Measurements from ENCODE around the gene ZEB1. TPM values are rescaled to one million over a fixed set of nuclear protein-coding genes. Genes with fewer than 3 reads are reported as not detected.

The ZEB1 gene
- total RNA-seq, 1 donor from 2014 or later: 86.7 TPM

GRCh38 chr10:31466313-31466712 is 147.3 kb downstream of the ZEB1 start:
- DNase-seq: no peak
- intact Hi-C loops (cut with micrococcal nuclease): no loop called here
- ATAC-seq: no peak

DNA sequence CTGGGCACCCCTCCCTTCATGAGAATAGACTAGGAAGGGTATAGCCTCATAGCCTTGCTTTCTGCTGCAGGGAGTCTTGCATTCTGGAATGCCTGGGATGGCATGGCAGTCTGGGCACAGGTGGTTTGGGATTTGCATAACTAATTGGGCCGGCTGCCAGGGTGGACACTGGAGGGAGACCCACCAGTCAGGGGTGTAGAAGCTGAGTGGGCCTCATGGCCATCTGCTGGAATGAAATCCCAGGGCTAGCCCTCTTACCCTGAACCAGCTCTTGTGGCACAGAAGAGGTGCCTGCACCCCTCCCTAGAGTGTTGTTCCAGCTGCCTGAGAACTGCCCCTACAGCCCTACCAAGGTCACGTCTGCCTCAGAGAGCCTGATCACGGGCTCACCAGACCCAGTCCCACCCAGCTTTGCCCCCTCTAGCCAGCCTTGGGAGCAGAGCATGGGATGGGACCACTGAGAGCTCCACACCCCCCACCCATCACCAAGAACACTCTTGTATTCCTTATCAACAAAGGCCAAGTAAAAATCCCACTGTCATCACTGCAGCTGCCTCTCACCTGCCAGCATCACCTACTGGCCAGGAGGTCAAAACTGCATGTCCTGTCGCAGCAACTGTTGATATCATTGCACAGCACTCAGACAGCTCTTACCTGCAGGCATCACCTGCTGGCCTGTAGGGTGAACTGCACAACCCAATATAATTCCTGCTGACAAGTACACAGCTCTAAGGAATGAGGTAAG is 148.9 kb downstream of the ZEB1 start:
- DNase-seq (peak; percentile 20), ATAC-seq (peak; percentile 69)
- intact Hi-C loops (cut with micrococcal nuclease): no loop called here

GRCh38 chr10:31468536-31468859 is 149.5 kb downstream of the ZEB1 start:
- DNase-seq (no peak), ATAC-seq (no peak)
- intact Hi-C loops (cut with micrococcal nuclease): no loop called here

DNA sequence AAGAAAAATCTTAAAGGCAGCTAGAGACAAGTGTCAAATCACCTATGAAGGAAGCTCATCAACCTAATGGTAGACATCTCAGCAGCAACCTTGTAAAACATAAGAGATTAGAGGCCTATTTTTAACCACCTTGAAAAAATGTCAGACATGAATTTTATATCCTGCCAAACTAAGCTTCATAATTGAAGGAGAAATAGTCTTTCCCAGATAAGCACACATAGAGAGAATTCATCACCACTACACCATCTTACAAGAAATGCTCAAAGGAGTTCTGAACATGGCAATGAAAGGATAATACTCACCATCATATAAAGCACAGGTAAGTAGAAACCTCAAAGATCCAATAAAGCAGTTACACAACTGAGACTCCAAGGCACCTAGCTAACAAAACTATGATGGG is 156.5 kb downstream of the ZEB1 start:
- DNase-seq (no peak), ATAC-seq (no peak)
- intact Hi-C loops (cut with micrococcal nuclease): no loop called here

- intact Hi-C loops (cut with micrococcal nuclease): no loop called here
- no peak for DNase-seq
- no peak for ATAC-seq
Measured at GRCh38 chr10:31476088-31476487, 157.1 kb downstream of the ZEB1 start.

DNA sequence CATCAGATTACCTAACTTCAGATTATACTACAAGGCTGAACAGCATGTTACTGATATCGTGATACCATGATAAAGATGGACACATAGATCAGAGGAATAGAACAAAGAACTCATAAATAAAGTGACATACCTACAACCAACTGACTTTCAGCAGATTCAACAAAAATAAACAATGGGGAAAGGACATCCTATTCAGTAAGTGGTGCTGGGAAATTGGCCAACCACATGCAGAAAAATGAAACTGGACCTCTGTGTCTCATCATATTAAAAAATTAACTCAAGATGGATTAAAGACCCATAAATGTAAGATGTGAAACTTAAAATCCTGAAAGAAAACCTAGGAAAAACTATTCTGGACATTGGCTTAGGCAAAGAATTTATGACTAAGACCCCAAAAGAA is 158.6 kb downstream of the ZEB1 start:
- intact Hi-C loops (cut with micrococcal nuclease): no loop called here
- DNase-seq: no peak
- no peak for ATAC-seq

- intact Hi-C loops (cut with micrococcal nuclease): loop anchor here (10.0 kb wide), 1 partner anchor 155 kb away; no protein-coding TSS in a partner anchor
- ATAC-seq: no peak
Measured at GRCh38 chr10:31479752-31480151, 160.7 kb downstream of the ZEB1 start.

GRCh38 chr10:31483546-31483945 is 164.5 kb downstream of the ZEB1 start:
- ATAC-seq (no peak), DNase-seq (no peak)
- intact Hi-C loops (cut with micrococcal nuclease): loop anchor here (10.0 kb wide), 1 partner anchor 159 kb away; no protein-coding TSS in a partner anchor

More at GRCh38 chr10:31479752-31480151, 160.7 kb downstream of the ZEB1 start:
- no peak for DNase-seq

GRCh38 chr10:31484431-31485135 is 165.6 kb downstream of the ZEB1 start:
- intact Hi-C loops (cut with micrococcal nuclease): loop anchor here (10.0 kb wide), 1 partner anchor 160 kb away; no protein-coding TSS in a partner anchor
- no peak for DNase-seq
- no peak for ATAC-seq

GRCh38 chr10:31490858-31491504 is 172.0 kb downstream of the ZEB1 start:
- ATAC-seq: peak; percentile 61
- intact Hi-C loops (cut with micrococcal nuclease): loop anchor here (10.0 kb wide), 1 partner anchor 706 kb away; no protein-coding TSS in a partner anchor
- no peak for DNase-seq

GRCh38 chr10:31507427-31507826 is 188.4 kb downstream of the ZEB1 start:
- no peak for ATAC-seq
- intact Hi-C loops (cut with micrococcal nuclease): no loop called here
- DNase-seq: no peak

- peak; percentile 21 for DNase-seq
Measured at GRCh38 chr10:31508234-31508633, 189.2 kb downstream of the ZEB1 start.

GRCh38 chr10:31508882-31509281 is 189.9 kb downstream of the ZEB1 start:
- intact Hi-C loops (cut with micrococcal nuclease): no loop called here
- no peak for DNase-seq

More at GRCh38 chr10:31508234-31508633, 189.2 kb downstream of the ZEB1 start:
- ATAC-seq: no peak
- intact Hi-C loops (cut with micrococcal nuclease): no loop called here

DNA sequence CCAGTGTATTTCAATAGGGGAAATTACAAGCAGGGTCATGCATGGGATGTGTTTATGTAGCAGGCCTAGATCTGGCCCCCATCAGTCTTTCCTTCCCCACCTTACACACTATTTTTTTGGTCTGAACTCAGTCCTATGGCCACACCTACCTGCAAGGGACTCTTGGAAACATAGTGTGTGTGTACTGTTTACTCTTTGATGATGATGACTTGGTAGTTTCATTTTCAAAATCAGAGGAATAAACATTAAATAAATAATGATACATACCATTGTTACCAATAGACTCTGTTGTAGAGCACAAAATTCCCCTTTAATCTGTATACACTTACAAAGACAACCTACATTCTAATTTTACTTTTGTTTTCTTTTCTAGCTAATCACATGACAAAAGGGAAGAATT is 191.0 kb downstream of the ZEB1 start:
- no peak for DNase-seq
- ATAC-seq: no peak
- intact Hi-C loops (cut with micrococcal nuclease): no loop called here

More at GRCh38 chr10:31508882-31509281, 189.9 kb downstream of the ZEB1 start:
- ATAC-seq: no peak

DNA sequence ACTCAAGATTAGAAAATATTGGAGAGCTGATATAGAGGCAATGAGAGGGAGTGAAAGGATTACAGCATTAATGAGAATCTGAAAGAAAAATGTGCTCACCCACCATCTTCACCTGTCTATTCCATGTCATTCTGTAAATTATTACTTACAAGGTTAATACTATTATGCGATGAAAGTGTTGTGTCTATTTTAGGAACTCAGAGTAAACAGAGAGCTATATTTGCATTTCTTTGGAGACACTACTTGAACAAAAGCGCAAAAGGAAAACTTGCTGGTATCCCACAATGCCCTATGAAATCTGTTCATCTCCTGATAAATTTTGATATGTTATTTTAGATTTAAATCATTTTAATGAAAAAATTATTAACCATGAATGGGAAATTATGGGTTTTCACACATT is 196.1 kb downstream of the ZEB1 start:
- intact Hi-C loops (cut with micrococcal nuclease): no loop called here
- ATAC-seq (no peak), DNase-seq (no peak)

DNA sequence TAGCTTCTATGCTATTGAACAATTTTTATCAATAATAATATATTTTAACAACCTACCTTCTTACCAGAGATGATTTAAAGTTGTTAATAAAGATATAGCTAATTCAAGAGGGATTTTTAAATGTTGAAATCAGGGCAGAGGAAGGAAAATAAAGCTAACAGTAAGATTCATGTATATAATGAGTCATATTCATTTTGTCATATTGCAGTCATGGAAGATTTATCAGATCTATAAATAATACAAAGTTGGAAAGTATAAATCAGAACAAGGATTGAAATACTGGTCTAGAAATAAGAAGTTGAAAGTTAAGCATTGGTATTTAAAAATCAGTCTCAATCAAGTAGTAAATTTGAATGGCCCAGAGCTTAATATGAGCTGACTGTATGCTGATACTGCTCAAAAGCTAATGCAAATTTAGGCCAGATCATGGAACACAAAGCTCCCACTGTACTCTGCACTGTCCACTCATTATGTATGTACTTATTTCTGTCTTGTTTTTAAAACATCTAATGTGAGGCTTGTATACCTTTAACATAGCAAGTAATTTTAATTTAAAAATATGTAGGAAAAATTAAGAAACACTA is 196.9 kb downstream of the ZEB1 start:
- ATAC-seq: no peak
- DNase-seq: no peak
- intact Hi-C loops (cut with micrococcal nuclease): no loop called here

DNA sequence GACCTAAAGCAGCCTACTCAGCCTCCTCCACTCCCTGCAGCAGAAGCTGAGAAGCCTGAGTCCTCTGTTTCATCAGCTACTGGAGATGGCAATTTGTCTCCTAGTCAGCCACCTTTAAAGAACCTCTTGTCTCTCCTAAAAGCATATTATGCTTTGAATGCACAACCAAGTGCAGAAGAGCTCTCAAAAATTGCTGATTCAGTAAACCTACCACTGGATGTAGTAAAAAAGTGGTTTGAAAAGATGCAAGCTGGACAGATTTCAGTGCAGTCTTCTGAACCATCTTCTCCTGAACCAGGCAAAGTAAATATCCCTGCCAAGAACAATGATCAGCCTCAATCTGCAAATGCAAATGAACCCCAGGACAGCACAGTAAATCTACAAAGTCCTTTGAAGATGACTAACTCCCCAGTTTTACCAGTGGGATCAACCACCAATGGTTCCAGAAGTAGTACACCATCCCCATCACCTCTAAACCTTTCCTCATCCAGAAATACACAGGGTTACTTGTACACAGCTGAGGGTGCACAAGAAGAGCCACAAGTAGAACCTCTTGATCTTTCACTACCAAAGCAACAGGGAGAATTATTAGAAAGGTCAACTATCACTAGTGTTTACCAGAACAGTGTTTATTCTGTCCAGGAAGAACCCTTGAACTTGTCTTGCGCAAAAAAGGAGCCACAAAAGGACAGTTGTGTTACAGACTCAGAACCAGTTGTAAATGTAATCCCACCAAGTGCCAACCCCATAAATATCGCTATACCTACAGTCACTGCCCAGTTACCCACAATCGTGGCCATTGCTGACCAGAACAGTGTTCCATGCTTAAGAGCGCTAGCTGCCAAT is 202.2 kb downstream of the ZEB1 start:
- intact Hi-C loops (cut with micrococcal nuclease): no loop called here
- DNase-seq: no peak
- no peak for ATAC-seq

DNA sequence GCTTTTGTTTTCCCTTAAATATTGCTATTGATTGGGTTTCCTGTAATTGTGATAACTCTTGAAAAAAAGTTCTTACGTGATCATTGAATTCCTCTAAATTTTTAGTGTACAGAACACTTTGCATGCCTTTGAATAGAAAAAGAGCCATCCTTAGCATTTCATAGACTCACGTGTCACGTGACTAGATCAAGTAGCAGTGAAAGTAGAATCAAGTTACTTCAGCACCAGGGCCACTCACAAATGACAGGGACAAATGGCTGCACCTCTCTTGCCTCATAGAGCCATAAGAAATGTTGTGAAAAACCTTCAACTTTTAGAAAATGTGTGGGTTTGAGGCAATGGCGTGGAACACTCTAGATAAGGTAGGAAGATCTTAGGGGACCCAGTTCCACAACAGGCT is 203.8 kb downstream of the ZEB1 start:
- DNase-seq: no peak
- intact Hi-C loops (cut with micrococcal nuclease): no loop called here
- no peak for ATAC-seq

- DNase-seq (no peak), ATAC-seq (no peak)
- intact Hi-C loops (cut with micrococcal nuclease): no loop called here
Measured at GRCh38 chr10:31524460-31524859, 205.4 kb downstream of the ZEB1 start.
